ENCODE results near the gene DNM1L.
A peak's percentile ranks its signal among the peaks of the same experiment; 100 is the strongest.

The DNM1L gene

DNA sequence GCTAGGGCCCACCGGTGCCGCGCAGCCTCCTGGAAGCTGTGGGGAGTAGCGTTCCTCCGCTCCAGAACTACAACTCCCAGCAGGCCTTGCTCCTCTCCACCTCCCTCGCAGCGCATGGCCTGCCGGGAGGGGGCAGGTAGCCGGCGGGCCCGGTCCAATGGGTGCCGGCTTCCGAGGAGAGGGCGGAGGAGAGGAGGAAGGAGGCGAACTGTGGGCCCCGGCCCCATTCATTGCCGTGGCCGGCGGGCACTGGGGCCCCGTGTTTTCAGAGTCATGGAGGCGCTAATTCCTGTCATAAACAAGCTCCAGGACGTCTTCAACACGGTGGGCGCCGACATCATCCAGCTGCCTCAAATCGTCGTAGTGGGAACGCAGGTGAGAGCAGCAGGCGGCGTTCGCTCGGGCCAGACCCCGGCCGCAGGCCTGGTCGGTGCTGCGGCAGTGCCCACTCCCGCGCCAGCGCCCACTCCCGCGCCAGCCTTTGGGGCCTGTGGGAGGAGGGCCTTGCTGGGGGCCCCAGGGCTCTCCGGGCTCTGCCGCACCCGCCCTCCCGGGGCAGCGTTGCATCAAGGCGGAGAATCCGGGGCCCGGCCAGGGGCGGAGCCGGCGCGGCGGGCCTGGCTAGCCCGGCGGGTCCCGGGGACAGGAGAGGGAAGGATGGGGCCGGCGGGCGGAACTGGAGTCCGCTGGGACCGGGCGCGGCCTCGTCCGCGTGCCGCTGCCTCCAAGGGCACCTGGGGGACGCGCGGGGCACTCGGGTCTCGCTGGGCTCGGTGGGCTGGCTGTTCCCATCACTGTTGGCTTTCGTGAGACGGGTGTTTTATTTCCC is at the start of gene DNM1L:
DNM1L (plus strand) TSS at position 211 of the 829 bp plus-strand sequence; CDS start at position 274, 63 bp downstream.
- peaks cover 25% of the 10 kb centered on the region for H3K79me2 ChIP-seq
- no peaks in the 10 kb centered on the region for H3K9me3 ChIP-seq (ENCODE audit: control insufficient read depth, low read length)
- peak within 1 kb of the TSS; percentile 84 for H3K9ac ChIP-seq

DNA sequence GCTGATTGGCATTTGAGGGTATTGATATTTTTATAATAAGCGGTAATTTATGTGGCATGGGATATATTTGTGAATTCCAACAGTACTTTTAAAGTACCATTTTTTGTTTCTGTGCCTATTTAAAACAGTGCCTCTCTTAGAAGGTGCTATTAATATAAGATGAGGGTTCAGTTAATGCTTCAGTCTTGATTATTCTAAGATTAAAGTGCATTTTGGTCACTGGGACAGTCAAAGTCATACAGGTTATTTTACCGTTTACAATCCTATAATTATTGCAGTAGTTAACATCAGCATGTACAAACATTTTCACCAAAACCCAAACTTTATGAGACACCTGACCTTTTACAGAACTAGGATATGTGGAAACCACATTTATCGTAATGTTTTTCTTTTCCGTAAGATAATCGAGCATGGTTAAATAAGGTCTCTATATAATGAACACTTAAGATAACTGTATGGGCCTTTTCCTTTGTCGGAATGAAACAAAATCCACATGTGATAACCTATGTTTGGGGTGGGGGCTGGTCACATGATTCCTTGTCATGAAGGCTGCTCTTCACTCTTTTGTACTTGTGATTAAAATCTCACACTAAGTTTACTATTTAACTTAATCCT is 37.7 kb upstream of the DNM1L start:
- Histone ChIP-seq H3K27ac (no peak overlapping the region), H3K9me3 (ENCODE audit: control insufficient read depth, low read length) (no peaks in the 10 kb centered on the region), H3K79me2 (no peaks in the 10 kb centered on the region), H3K4me1 (no peaks in the 10 kb centered on the region), H3K9ac (no peak overlapping the region), H2AFZ (no peak overlapping the region), H3K36me3 (ENCODE audit: control insufficient read depth, insufficient read depth, low read length) (no peaks in the 10 kb centered on the region), H3K4me3 (ENCODE audit: low read depth, low read length) (no peak overlapping the region), H3K27me3 (ENCODE audit: control insufficient read depth, insufficient read depth, low read length) (no peaks in the 10 kb centered on the region), H3K4me2 (ENCODE audit: low read length) (no peak overlapping the region)
- TF ChIP-seq, protein P1, sequence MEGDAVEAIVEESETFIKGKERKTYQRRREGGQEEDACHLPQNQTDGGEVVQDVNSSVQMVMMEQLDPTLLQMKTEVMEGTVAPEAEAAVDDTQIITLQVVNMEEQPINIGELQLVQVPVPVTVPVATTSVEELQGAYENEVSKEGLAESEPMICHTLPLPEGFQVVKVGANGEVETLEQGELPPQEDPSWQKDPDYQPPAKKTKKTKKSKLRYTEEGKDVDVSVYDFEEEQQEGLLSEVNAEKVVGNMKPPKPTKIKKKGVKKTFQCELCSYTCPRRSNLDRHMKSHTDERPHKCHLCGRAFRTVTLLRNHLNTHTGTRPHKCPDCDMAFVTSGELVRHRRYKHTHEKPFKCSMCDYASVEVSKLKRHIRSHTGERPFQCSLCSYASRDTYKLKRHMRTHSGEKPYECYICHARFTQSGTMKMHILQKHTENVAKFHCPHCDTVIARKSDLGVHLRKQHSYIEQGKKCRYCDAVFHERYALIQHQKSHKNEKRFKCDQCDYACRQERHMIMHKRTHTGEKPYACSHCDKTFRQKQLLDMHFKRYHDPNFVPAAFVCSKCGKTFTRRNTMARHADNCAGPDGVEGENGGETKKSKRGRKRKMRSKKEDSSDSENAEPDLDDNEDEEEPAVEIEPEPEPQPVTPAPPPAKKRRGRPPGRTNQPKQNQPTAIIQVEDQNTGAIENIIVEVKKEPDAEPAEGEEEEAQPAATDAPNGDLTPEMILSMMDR (IDR thresholded peaks at IDR 0.05) = no peak

More for the DNA sequence above, at the start of gene DNM1L:
- peak within 1 kb of the TSS; percentile 91 for H3K27ac ChIP-seq
- TF ChIP-seq, protein P1 (IDR thresholded peaks at IDR 0.05) = peak; percentile 35
- H3K4me1 ChIP-seq = no peaks in the 10 kb centered on the region
- no peaks in the 10 kb centered on the region for H3K36me3 ChIP-seq (ENCODE audit: control insufficient read depth, insufficient read depth, low read length)
- peak within 1 kb of the TSS; percentile 62 for H3K4me2 ChIP-seq (ENCODE audit: low read length)
- H3K4me3 ChIP-seq (ENCODE audit: low read depth, low read length) = peak within 1 kb of the TSS; percentile 68
- no peaks in the 10 kb centered on the region for H3K27me3 ChIP-seq (ENCODE audit: control insufficient read depth, insufficient read depth, low read length)
- peak within 1 kb of the TSS; percentile 85 for H2AFZ ChIP-seq

DNA sequence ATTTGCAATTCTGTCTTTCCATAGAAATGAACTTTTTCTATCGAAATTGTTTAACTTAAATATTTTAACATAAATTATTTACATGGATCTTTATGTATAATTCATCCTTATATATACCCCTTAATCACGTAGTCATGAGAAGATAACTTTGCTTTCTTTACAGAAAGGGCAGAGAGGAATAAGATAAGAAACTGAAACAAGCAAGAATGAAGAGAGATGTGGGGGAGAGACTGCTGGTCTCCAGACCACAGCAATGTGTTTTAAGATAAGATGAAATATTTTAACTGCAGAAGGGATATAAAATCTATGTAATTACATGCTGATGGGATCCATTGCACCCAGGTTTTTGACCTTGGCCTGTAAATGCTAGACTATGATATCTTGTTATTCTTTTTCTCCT is 34.7 kb upstream of the DNM1L start:
- no peaks in the 10 kb centered on the region for H3K4me1 ChIP-seq
- no peak overlapping the region for H3K27ac ChIP-seq
- no peaks in the 10 kb centered on the region for H3K9me3 ChIP-seq (ENCODE audit: control insufficient read depth, low read length)
- no peak overlapping the region for H2AFZ ChIP-seq
- H3K4me2 ChIP-seq (ENCODE audit: low read length) = no peak overlapping the region
- H3K36me3 ChIP-seq (ENCODE audit: control insufficient read depth, insufficient read depth, low read length) = no peaks in the 10 kb centered on the region
- TF ChIP-seq, protein P1 (IDR thresholded peaks at IDR 0.05) = no peak
- H3K27me3 ChIP-seq (ENCODE audit: control insufficient read depth, insufficient read depth, low read length) = no peaks in the 10 kb centered on the region
- H3K4me3 ChIP-seq (ENCODE audit: low read depth, low read length) = no peak overlapping the region
- no peaks in the 10 kb centered on the region for H3K79me2 ChIP-seq
- no peak overlapping the region for H3K9ac ChIP-seq

DNA sequence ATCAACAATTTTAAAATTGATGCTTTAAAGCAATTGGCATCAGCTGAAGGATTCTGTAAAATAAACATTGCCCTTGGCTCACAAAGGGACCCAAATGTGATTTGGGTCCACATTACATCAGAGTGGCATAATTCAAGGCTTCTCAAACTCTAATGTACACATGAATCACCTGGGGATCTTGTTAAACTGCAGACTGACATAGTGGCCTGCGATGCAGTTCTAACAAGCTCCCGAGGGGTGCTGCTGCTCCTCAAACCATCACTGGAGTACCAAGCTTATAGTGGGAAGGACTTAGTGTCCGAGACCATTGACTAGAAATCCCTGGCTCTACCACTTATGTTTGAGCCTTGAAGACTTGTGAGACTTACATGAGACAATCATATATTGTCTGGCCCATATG is 31.8 kb upstream of the DNM1L start:
- Histone ChIP-seq H3K36me3 (ENCODE audit: control insufficient read depth, insufficient read depth, low read length) (no peaks in the 10 kb centered on the region), H3K9me3 (ENCODE audit: control insufficient read depth, low read length) (no peaks in the 10 kb centered on the region), H3K27me3 (ENCODE audit: control insufficient read depth, insufficient read depth, low read length) (no peaks in the 10 kb centered on the region), H3K4me3 (ENCODE audit: low read depth, low read length) (no peak overlapping the region), H3K79me2 (no peaks in the 10 kb centered on the region), H3K4me2 (ENCODE audit: low read length) (no peak overlapping the region), H3K4me1 (no peaks in the 10 kb centered on the region), H3K27ac (no peak overlapping the region), H3K9ac (no peak overlapping the region), H2AFZ (no peak overlapping the region)
- TF ChIP-seq, protein P1 (IDR thresholded peaks at IDR 0.05) = no peak

Data from parathyroid adenoma (tissue), 2 donors.